Left hindlimb (tissue), 1 donor: ENCODE data around the gene ANKS1A.
"Not testable (repeated sequence)": the region's sequence is repeated elsewhere in the genome, so short reads cannot be mapped to it uniquely, and the experiment has no call there.

ENCODE experiments used
- DNase-seq: peaks from one replicate; pipeline ENCODE4 v3.0.0-alpha.2; 2018

ANKS1A gene

DNA sequence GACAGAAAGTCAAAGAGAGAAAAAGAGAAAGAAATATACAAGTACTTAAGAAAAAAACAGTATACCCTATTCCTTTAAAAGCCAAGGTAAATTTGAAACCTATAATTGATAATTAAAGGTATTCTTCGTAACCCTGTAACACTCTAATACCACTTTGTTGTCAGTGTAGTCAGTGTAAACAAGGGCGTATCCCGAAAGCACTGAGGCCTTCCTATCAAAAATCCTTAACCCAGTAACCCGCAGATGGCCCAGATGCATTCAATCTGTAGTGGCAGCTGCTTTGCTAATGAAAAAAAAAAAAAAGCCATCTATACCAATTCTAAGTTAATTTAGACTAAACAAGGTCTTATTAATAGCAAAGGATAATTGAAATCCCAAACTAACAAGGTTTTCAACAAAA lies 110.9 kb downstream of the ANKS1A start:
- DNase-seq: not testable (repeated sequence)

DNA sequence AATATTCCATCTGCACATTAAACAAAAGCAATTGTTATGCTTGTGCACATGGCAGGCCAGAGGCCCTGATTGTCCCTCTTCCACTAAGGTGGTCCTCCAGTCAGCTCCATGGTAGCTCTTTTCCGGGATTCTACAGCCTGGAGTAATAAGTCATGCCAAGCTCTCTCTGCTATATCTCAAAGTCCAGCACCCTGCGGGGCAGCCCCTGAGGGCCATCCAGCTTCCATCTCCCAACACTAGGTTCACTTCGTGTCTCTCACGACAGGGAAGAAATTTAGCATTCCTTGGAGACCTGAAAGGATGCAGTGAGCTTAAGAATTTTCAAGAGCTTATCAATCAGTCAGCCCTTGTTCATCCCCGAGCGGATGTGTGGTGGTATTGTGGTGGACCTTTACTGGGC lies 112.3 kb downstream of the ANKS1A start:
- DNase-seq: not testable (repeated sequence)

DNA sequence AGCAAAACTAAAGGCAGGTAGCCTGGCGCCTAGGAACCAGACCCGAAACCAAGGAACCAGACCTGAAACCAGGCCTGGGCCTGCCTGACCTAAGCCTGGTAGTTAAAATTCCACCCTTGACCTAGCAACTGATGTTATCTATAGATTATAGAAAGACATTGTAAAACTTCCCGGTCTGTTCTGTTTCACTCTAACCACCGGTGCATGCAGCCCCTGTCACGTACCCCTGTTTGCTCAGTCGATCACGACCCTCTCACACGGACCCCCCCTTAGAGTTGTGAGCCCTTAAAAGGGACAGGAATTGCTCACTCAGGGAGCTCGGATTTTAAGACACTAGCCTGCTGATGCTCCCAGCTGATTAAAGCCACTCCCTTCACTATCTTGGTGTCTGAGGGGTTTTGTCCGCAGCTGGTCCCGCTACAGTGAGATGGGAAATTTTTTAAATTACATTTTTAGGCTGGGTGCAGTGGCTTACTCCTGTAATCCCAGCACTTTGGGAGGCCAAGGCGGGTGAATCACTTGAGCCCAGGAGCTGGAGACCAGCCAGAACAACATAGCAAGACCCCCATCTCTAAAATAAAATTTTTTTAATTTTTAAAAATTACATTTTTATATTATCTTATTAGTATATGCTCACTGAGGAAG lies 115.0 kb downstream of the ANKS1A start:
- not testable (repeated sequence) for DNase-seq

DNA sequence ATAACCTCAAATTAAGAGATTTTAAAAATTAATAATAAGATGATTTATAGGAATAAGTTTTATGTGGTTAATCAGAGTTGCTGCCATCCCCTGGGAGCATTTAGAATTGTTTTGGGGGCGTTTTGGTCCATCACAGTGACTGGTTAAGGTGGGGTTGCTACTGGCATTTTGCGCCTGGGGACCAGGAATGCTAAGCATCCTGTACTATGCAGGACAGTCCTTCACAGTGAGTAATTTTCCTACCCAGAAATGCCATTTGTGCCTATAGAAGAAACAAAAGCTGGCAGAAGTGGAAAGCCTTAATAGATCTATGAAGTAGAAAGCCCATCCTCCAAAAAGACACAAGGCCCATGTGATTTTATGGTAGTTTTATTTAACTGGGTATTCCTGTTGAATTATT lies 118.0 kb downstream of the ANKS1A start:
- no peak for DNase-seq

DNA sequence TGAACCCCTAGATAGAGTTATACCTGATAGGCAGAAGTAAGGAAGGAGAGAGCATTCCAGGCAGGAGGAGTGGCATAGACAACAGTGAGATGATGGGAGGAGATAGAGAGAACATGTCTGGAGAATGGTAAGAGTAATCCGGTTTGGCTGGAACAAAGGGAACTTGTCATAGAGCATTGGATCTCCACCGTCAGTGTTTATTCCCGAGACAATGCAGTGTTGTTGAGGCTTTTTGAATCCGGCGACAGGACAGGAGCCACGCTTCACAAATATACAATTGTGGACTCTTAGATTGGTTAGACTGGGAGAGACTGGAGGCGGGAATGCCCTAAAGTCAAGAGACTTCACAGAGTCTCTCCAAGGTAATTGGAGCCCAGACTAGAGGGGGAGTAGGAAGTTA lies 119.8 kb downstream of the ANKS1A start:
- no peak for DNase-seq

DNA sequence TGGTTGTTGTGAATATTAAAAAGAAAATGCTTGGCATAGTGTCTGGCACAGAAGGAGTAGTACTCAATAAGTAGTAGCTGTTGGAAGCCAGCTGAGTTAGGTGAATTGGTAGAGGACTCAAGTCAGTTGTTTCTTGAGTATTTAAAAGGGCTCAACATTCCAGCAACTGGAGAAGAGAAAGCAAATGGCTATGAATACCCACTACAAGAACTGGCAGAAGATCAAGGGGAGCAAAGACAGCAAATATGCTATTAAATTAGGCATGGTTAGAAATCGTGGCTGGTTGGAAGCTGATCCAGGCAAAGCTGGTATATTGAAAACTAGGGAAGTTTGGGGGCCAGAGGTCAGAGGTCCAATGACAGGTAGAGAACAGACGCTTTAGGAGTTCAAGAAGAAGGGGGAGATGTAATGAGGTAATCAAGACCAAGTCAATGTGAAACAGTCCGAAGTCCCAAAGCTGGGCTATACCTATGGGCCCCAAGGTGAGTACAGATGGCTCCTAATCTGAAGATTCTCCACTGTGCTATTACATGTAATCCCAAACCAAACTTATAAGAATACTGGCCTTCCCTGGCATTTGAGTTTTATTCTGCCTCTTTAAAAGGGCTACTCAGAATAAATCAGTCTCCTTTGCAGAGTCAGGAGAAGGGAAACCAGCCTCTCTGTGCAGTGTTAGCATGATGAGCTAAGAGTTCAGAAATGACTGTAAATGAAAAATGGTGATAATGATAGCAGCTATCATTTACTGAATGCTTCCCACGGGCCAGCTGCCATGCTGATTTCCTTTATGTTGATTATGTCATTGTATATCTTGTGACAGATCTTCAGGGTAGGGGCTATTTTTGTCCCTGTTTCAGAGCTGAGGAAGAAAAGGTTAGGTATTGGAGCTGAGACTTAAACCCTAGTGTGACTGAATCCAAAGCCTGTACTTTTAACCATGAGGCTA lies 122.3 kb downstream of the ANKS1A start:
- no peak for DNase-seq

DNA sequence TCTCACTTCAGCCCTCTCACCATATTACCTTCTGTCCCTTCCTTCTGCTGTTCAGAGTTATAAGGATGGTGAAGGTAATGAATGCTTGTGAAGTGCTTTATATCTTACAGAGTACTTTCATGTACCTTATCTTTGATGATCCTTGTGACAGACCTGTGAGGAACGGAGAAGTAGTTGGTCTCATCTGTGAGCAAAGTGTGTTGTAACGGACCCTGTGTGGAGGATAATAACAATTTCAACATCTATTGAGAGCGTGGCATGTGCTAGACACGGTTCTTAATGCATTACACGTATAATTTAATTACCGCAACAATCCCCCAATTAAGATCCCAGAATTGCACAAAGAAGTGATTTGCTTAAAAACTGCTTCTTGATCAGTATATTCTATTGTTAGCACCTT lies 124.6 kb downstream of the ANKS1A start:
- no peak for DNase-seq

DNA sequence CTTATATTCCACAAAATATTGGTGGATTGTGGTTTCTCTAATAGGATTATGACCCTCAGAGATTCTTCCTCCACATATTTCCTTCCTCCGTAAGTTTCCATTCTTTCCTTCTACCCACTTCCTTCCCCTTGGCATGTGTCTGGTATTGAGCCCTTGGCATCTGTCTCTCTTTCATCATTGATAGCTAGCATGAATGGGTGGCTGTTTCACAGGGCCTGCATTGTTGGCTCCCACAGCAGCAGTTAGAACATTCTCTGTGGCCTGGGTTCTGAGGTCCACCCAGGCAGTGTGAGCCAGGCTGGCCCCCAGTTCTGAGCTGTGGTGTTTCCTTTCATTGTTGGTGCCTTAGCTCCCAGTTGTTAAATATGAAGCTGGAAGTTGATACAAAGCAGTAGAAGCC lies 125.3 kb downstream of the ANKS1A start:
- DNase-seq: no peak

DNA sequence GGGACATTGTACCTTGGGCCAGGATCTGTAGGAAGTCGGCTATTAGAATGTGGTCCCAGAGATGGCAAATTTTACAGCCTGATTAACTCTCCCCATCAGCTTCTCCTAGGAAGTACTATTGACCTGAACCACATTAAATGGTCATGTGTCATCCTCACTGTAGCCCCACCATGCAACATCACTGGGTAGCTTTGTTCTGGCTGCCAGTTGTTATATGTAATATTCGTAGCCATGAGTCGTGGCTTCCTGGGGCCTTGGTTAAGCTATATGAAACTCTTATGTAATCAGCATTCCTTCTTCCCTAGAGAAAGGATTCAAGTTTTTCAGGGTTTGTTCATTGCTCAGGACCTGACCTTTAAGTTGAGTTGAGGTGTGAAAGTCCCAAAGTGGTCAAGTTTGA lies 125.7 kb downstream of the ANKS1A start:
- no peak for DNase-seq

DNA sequence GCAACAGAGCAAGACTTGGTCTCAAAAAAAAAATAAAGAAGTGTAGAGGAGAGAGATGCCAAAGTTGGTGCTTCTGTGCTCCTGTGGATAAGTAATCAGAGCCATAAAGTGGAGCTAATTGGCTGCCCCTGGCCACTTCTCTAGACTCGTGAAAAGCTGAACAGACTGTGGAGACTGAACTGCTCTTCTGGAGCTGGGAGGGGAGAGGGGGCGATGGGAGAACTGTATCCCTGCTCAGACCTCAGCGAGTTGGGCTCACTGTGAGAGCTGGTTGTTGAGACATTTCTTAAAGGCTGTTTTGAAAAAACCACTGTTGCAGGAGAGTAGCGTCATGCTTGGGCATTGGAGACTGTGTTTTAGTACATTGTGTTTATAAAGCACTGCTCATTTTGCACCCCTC lies 126.4 kb downstream of the ANKS1A start:
- DNase-seq: no peak

DNA sequence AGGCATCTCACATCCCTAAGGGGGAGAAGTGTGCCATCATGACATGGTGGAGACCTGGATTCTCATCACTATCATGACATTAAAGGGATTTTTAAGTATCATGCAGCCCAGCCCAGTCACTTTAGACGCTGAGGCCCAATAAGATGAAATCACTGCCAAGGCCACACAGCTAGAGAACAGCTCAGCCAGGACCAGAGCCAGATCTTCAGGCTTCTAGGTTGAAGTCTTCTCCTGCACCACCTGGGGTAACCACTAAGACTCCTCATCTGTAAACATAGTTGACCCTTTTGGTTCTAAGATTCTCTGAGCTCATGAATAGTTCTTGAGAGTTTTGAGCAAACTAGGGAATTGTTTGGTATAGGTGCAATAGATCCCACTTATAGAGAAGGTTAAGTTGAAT lies 126.9 kb downstream of the ANKS1A start:
- DNase-seq: no peak

DNA sequence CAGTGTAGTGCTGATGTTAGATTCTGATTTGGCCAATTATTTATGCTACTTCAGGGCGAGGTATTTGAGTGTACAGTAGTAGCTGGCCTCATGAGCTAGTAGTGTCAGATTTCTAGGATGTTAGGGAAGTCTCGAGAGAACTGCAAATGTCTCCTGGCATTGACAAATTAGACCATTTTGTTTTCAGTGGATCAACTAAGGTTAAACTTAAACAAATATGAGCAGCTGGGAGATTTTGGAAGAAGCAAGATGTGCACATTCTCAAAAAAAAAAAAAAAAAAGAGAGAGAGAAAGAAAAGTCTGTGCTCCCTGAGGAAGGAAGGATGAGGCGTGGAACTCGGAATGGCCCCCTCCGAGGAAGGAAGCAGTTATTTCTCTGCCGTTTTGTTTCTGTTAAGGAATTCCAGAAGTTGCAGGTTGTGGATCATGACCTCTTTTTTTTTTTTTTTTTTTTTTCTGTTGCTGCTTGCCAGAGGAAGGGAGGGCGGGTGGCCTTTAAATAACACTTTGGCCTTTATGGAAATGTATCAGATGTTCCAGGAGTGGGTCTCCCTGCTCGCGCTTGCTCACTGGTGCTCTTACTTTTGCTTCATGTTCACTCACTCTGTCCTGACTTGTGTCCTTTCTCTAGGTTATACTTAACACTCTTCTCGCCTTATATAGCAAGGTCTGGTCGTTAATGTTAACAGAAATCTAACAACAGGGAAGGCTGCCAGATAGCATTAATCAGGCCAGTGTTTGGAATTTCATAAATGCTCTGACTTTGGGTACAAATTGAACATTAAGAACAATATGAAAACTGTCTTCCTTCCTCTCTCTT lies 127.7 kb downstream of the ANKS1A start:
- peak; percentile 57 for DNase-seq

DNA sequence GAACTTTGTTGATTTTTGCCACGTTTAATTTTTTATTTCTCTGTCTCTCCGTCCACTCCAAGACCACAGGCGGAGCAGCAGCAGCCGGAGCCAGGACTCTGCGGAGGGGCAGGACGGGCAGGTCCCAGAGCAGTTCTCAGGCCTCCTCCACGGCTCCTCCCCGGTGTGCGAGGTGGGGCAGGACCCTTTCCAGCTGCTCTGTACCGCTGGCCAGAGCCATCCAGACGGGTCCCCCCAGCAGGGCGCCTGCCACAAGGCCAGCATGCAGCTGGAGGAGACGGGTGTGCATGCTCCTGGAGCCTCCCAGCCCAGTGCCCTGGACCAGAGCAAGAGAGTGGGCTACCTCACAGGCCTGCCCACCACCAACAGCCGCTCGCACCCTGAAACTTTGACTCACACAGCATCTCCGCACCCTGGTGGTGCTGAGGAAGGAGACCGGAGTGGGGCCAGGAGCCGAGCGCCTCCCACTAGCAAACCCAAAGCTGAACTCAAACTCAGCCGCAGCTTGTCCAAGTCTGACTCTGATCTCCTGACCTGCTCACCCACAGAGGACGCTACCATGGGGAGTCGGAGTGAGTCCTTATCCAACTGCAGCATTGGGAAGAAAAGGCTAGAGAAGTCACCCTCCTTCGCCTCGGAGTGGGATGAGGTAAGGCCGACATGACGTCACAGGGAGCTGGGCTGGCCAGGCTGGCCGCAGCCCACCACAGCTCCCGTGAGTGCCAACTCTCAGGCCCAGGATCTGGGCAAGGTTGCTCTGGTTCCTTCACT lies 128.5 kb downstream of the ANKS1A start:
- DNase-seq: peak; percentile 63

DNA sequence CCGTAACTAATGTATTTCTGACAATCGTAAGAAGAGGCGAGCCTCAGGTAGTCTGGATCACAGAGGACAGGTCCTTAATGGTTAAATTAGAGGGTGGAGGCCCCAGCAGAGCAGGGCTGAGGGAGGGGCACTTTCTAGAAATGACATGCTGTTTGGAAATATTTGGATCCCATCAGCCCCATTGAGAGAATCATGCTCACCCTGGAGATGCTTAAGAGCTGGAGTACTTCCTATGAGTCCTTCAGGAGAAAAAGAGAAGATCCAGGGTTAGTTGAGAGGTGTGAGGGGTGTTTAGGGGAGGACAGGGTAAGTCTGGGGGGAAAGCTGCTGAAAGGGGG lies 129.1 kb downstream of the ANKS1A start:
- no peak for DNase-seq

DNA sequence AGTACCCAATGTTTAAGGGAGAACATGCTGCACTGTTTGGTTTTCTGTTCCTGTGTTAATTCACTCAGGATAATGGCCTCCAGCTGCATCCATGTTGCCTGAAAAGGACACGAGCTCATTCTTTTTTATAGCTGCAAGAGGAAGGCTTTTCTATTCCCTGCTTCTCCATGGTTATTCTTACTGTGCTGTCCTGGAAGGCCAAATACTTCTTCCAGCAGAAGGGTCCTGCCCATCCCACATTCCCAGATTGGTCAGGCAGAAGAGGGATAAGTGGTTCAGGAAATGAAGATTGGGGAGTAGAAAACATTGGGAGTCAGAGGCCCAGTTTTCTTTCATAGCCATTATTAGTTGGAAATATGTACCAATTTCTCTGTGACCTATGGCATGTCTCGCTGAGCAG lies 129.7 kb downstream of the ANKS1A start:
- DNase-seq: no peak

DNA sequence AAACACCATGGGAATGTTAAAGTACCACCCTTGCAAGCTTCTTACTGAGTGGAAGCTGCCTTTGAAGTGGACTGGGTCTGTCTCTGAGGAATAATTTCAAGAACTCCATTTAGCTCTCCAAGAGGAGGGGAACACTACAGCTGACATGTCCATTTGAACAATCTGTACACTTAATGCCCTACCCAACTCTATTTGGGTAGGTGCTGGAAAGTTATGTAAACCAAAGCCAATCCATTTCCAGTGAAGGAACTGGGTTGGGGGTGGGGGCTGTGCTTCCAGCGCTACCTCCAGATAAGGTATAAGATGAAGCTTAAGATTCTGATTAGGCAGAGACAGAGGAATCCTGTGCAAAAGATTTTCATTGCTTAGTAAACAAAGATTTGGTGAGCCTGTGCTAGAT lies 130.1 kb downstream of the ANKS1A start:
- DNase-seq: no peak

DNA sequence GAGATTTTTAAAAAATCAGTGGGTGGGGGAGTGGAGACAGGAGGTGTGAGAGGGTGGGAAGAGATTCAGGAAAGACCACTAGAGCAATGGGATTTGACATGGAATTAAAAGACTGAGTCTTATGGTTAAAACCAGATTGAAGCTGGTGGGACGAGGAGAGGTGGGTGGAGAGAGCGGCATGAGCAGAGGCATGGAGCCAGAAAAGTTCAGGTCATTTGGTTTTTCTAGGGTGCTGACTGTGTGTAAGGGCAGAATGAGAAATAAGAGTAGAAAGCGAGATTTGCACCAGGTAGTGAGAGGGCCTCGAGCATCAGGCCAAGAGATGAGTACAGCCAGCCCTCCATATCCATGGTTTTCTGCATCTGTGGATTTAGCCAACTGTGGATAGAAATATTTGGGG lies 130.8 kb downstream of the ANKS1A start:
- DNase-seq: no peak

DNA sequence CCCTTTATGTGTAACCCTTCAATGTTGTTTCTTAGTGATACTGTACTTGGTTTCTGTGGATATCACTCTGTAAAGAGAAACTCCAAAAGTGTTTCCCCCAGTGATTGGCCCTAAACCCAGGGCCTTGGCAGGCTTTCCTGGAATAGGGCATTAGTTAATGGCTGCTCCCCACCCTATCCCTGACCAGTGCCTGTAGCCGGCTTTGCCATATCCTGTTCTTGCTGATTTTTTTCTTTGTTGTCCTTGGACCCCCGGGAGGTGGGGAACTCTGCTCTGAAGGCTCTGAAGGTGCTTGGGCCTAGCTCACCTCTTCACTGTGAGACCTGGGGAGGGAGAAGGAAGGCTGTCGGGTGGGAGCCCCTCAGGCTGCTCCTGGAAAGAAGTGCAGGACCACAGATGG lies 131.9 kb downstream of the ANKS1A start:
- DNase-seq: peak; percentile 42

DNA sequence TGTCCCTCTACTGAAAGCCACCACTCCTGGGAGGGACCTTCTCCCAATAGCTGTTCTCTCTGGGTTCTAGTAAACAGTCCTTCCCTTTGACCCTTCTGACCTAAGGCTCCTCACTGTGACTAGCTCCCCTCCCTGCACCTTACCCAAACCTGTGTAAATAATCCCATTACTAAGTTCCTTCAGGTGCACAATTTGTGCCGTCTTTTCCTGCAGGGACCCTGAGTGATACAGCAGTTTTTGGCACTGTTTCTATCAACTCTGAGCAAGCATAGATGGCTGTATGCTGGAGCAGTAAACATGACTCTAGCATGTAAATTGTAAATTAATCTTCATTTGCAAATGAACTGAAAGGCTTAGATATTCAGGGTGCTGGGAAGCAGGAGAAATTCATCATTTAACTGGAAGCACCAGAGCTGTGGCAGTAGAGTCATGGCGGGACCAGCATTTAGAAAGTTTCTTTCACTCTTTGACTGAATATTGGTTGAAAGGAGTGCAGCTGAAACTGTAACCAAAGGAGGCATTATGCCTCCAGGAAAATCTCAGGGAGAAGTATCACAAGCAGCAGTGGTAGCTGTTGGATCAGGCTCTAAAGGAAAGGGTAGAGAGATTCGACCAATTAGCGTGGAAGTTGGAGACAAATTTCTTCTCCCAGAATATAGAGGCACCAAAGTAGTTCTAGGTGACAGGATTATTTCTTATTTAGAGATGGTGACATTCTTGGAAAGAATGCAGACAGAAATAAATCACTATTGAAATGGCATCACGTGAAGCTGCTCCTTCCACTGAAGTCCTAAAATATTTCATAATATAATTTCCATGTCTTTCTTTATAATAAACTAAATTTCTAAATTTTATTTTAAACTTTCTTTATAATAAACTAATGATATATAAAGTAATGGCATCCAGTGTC lies 134.3 kb downstream of the ANKS1A start:
- no peak for DNase-seq

DNA sequence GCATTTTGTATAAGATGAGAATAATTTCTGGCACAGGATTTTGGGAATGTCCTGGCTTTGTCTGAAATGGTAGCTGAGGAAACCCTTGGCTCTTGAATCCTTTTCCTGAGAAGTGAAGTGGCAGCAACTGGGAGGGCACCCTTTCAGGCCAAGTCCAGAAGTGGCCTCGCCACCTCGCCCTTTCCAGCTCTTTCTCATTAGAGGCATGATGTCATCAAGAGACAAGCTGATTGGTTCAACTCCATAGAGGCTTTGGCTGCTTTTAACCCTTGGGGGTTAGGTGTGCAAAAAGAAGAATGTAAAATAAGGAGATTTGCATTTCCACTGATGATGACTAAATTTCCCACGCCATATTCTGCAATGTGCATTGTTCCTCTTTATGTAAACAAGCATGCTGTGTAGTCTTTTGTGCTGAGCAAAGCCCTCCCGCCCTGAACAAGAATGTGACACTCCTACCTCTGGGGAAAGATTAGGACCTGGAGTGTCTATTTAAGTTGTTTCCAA lies 135.5 kb downstream of the ANKS1A start:
- no peak for DNase-seq
